ENCODE data around the gene SEPHS1.
"Not testable (repeated sequence)": the region's sequence is repeated elsewhere in the genome, so short reads cannot be mapped to it uniquely, and the experiment has no call there.

Gene SEPHS1

GRCh38 chr10:13347500-13348156, 465 bp downstream of the SEPHS1 start:
- Mint-ChIP-seq H3K27ac (peak overlapping the region; percentile 81), H3K9me3 (no peaks in the 10 kb centered on the region)
- CTCF ChIA-PET, result no interaction called here

GRCh38 chr10:13347043-13347499, 1.0 kb downstream of the SEPHS1 start:
- no peak for DNase-seq
- Mint-ChIP-seq H3K27me3 (no peaks in the 10 kb centered on the region), H3K36me3 (peaks cover 19% of the 10 kb centered on the region), H3K9me3 (no peaks in the 10 kb centered on the region), H3K27ac (peak overlapping the region; percentile 90), H3K4me1 (peaks cover 67% of the 10 kb centered on the region), H3K4me3 (peak overlapping the region; percentile 81)
- CTCF ChIA-PET, result no interaction called here

More at GRCh38 chr10:13347500-13348156, 465 bp downstream of the SEPHS1 start:
- Mint-ChIP-seq H3K36me3 (peaks cover 19% of the 10 kb centered on the region), H3K4me3 (peak overlapping the region; percentile 64), H3K27me3 (peaks cover 1% of the 10 kb centered on the region), H3K4me1 (peaks cover 68% of the 10 kb centered on the region)
- DNase-seq, result peak; percentile 81

GRCh38 chr10:13346283-13347042, 1.6 kb downstream of the SEPHS1 start:
- no peaks in the 10 kb centered on the region for H3K27me3 Mint-ChIP-seq
- peaks cover 61% of the 10 kb centered on the region for H3K4me1 Mint-ChIP-seq
- H3K9me3 Mint-ChIP-seq, result no peaks in the 10 kb centered on the region
- H3K27ac Mint-ChIP-seq, result peak overlapping the region; percentile 90
- CTCF ChIA-PET, result no interaction called here
- peak overlapping the region; percentile 81 for H3K4me3 Mint-ChIP-seq
- DNase-seq, result no peak
- peaks cover 19% of the 10 kb centered on the region for H3K36me3 Mint-ChIP-seq

- H3K4me1 Mint-ChIP-seq, result peaks cover 55% of the 10 kb centered on the region
- no peaks in the 10 kb centered on the region for H3K9me3 Mint-ChIP-seq
- H3K36me3 Mint-ChIP-seq, result peaks cover 41% of the 10 kb centered on the region
Measured at GRCh38 chr10:13340626-13341376, 7.3 kb downstream of the SEPHS1 start.

GRCh38 chr10:13340068-13340467, 8.0 kb downstream of the SEPHS1 start:
- peaks cover 48% of the 10 kb centered on the region for H3K4me1 Mint-ChIP-seq
- H3K27ac Mint-ChIP-seq, result peak overlapping the region; percentile 91
- no peaks in the 10 kb centered on the region for H3K9me3 Mint-ChIP-seq
- peaks cover 40% of the 10 kb centered on the region for H3K36me3 Mint-ChIP-seq
- no peaks in the 10 kb centered on the region for H3K27me3 Mint-ChIP-seq
- DNase-seq, result no peak
- CTCF ChIA-PET, result interaction anchor here (0.7 kb wide), 1 partner anchor 31 kb away, joined by 4 read pairs; no protein-coding TSS in a partner anchor
- H3K4me3 Mint-ChIP-seq, result peak overlapping the region; percentile 51

More at GRCh38 chr10:13340626-13341376, 7.3 kb downstream of the SEPHS1 start:
- peak overlapping the region; percentile 51 for H3K4me3 Mint-ChIP-seq
- H3K27ac Mint-ChIP-seq, result peak overlapping the region; percentile 91
- CTCF ChIA-PET, result interaction anchor here (0.7 kb wide), 1 partner anchor 30 kb away, joined by 4 read pairs; no protein-coding TSS in a partner anchor
- peak; percentile 56 for DNase-seq
- H3K27me3 Mint-ChIP-seq, result no peaks in the 10 kb centered on the region

- H3K4me3 Mint-ChIP-seq, result no peak overlapping the region
- H3K4me1 Mint-ChIP-seq, result peaks cover 39% of the 10 kb centered on the region
- CTCF ChIA-PET, result no interaction called here
- H3K9me3 Mint-ChIP-seq, result no peaks in the 10 kb centered on the region
- H3K36me3 Mint-ChIP-seq, result peaks cover 38% of the 10 kb centered on the region
- H3K27me3 Mint-ChIP-seq, result no peaks in the 10 kb centered on the region
- DNase-seq, result no peak
- no peak overlapping the region for H3K27ac Mint-ChIP-seq
Measured at GRCh38 chr10:13338390-13339110, 9.5 kb downstream of the SEPHS1 start.

- Mint-ChIP-seq H3K4me1 (peaks cover 36% of the 10 kb centered on the region), H3K27me3 (no peaks in the 10 kb centered on the region), H3K9me3 (no peaks in the 10 kb centered on the region), H3K4me3 (no peak overlapping the region), H3K36me3 (peaks cover 37% of the 10 kb centered on the region), H3K27ac (no peak overlapping the region)
- CTCF ChIA-PET, result no interaction called here
- DNase-seq, result no peak
Measured at GRCh38 chr10:13337827-13338196, 10.3 kb downstream of the SEPHS1 start.

- H3K27ac Mint-ChIP-seq, result no peak overlapping the region
- peaks cover 33% of the 10 kb centered on the region for H3K4me1 Mint-ChIP-seq
- DNase-seq, result no peak
- CTCF ChIA-PET, result no interaction called here
- H3K27me3 Mint-ChIP-seq, result no peaks in the 10 kb centered on the region
- H3K4me3 Mint-ChIP-seq, result no peak overlapping the region
- peaks cover 43% of the 10 kb centered on the region for H3K36me3 Mint-ChIP-seq
- H3K9me3 Mint-ChIP-seq, result no peaks in the 10 kb centered on the region
Measured at GRCh38 chr10:13337128-13337826, 10.8 kb downstream of the SEPHS1 start.

GRCh38 chr10:13335881-13336280, 12.2 kb downstream of the SEPHS1 start:
- H3K4me1 Mint-ChIP-seq, result peaks cover 26% of the 10 kb centered on the region
- peaks cover 53% of the 10 kb centered on the region for H3K36me3 Mint-ChIP-seq
- H3K27me3 Mint-ChIP-seq, result no peaks in the 10 kb centered on the region
- H3K27ac Mint-ChIP-seq, result no peak overlapping the region
- no peak for DNase-seq
- no peaks in the 10 kb centered on the region for H3K9me3 Mint-ChIP-seq
- no peak overlapping the region for H3K4me3 Mint-ChIP-seq
- CTCF ChIA-PET, result interaction anchor here (0.5 kb wide), 1 partner anchor 199 kb away, joined by 3 read pairs; no protein-coding TSS in a partner anchor

- Mint-ChIP-seq H3K27me3 (no peaks in the 10 kb centered on the region), H3K36me3 (peaks cover 59% of the 10 kb centered on the region), H3K4me1 (peaks cover 13% of the 10 kb centered on the region), H3K27ac (no peak overlapping the region), H3K4me3 (no peak overlapping the region), H3K9me3 (no peaks in the 10 kb centered on the region)
- no peak for DNase-seq
- CTCF ChIA-PET, result no interaction called here
Measured at GRCh38 chr10:13334556-13334955, 13.5 kb downstream of the SEPHS1 start.

- no peaks in the 10 kb centered on the region for H3K4me1 Mint-ChIP-seq
- H3K36me3 Mint-ChIP-seq, result peaks cover 63% of the 10 kb centered on the region
- H3K9me3 Mint-ChIP-seq, result no peaks in the 10 kb centered on the region
- no peak overlapping the region for H3K4me3 Mint-ChIP-seq
- DNase-seq, result no peak
- CTCF ChIA-PET, result no interaction called here
- no peak overlapping the region for H3K27ac Mint-ChIP-seq
- H3K27me3 Mint-ChIP-seq, result no peaks in the 10 kb centered on the region
Measured at GRCh38 chr10:13331646-13332045, 16.4 kb downstream of the SEPHS1 start.

- peaks cover 63% of the 10 kb centered on the region for H3K36me3 Mint-ChIP-seq
- CTCF ChIA-PET, H3K4me1 Mint-ChIP-seq: not testable (repeated sequence)
Measured at GRCh38 chr10:13330980-13331379, 17.1 kb downstream of the SEPHS1 start.

GRCh38 chr10:13329565-13329964, 18.5 kb downstream of the SEPHS1 start:
- no peak for DNase-seq
- CTCF ChIA-PET, result no interaction called here
- no peaks in the 10 kb centered on the region for H3K4me1 Mint-ChIP-seq
- H3K4me3 Mint-ChIP-seq, result no peak overlapping the region
- no peaks in the 10 kb centered on the region for H3K9me3 Mint-ChIP-seq
- H3K27ac Mint-ChIP-seq, result no peak overlapping the region
- no peaks in the 10 kb centered on the region for H3K27me3 Mint-ChIP-seq
- H3K36me3 Mint-ChIP-seq, result peaks cover 67% of the 10 kb centered on the region

More at GRCh38 chr10:13330980-13331379, 17.1 kb downstream of the SEPHS1 start:
- not testable (repeated sequence) for DNase-seq, H3K9me3 Mint-ChIP-seq, H3K27me3 Mint-ChIP-seq, H3K4me3 Mint-ChIP-seq, H3K27ac Mint-ChIP-seq

All from activated naive CD4-positive, alpha-beta T cell treated with anti-CD3 and anti-CD28 coated beads, Interleukin-2, amount 10 ng/mL, durations not matched to agents 7 days and 5 days (primary cell).